Right forelimb (tissue), 1 donor: ENCODE data around the gene LXN.
A peak's percentile ranks its signal among the peaks of the same experiment; 100 is the strongest.
"Not testable (repeated sequence)": the region's sequence is repeated elsewhere in the genome, so short reads cannot be mapped to it uniquely, and the experiment has no call there.

Experiments used
- DNase-seq: peaks from one replicate; pipeline ENCODE4 v3.0.0-alpha.2; 2018

Gene LXN

GRCh38 chr3:158672215-158673176 lies at the start of gene LXN:
Gene LXN (minus strand): TSS chr3:158672648. CDS start chr3:158672478, 170 bp downstream.
- DNase-seq, result peak; percentile 82

GRCh38 chr3:158722108-158722507 lies 49.7 kb upstream of the LXN start:
- DNase-seq, result no peak

GRCh38 chr3:158718490-158719170 lies 46.2 kb upstream of the LXN start:
- peak; percentile 59 for DNase-seq

GRCh38 chr3:158717576-158717975 lies 45.1 kb upstream of the LXN start:
- DNase-seq, result no peak

- DNase-seq, result no peak
Observed at GRCh38 chr3:158713094-158713499, 40.6 kb upstream of the LXN start.

GRCh38 chr3:158712443-158712842 lies 40.0 kb upstream of the LXN start:
- DNase-seq, result no peak

GRCh38 chr3:158711886-158712285 lies 39.4 kb upstream of the LXN start:
- no peak for DNase-seq

- no peak for DNase-seq
Observed at GRCh38 chr3:158710601-158711000, 38.2 kb upstream of the LXN start.

- DNase-seq, result no peak
Observed at GRCh38 chr3:158709666-158710083, 37.2 kb upstream of the LXN start.

- no peak for DNase-seq
Observed at GRCh38 chr3:158703566-158703965, 31.1 kb upstream of the LXN start.

- DNase-seq, result no peak
Observed at GRCh38 chr3:158702815-158703481, 30.5 kb upstream of the LXN start.

GRCh38 chr3:158701420-158702065 lies 29.1 kb upstream of the LXN start:
- DNase-seq, result no peak

- no peak for DNase-seq
Observed at GRCh38 chr3:158700559-158700958, 28.1 kb upstream of the LXN start.

GRCh38 chr3:158696618-158697017 lies 24.2 kb upstream of the LXN start:
- no peak for DNase-seq

- not testable (repeated sequence) for DNase-seq
Observed at GRCh38 chr3:158693866-158694456, 21.5 kb upstream of the LXN start.

GRCh38 chr3:158685159-158685558 lies 12.7 kb upstream of the LXN start:
- DNase-seq, result no peak

- DNase-seq, result no peak
Observed at GRCh38 chr3:158683230-158683962, 10.9 kb upstream of the LXN start.

- DNase-seq, result no peak
Observed at GRCh38 chr3:158680861-158681260, 8.4 kb upstream of the LXN start.

GRCh38 chr3:158679547-158680000 lies 7.1 kb upstream of the LXN start:
- DNase-seq, result no peak

GRCh38 chr3:158678687-158679086 lies 6.2 kb upstream of the LXN start:
- no peak for DNase-seq

GRCh38 chr3:158671821-158672214 lies 630 bp downstream of the LXN start:
- no peak for DNase-seq

- no peak for DNase-seq
Observed at GRCh38 chr3:158668506-158668905, 3.9 kb downstream of the LXN start.
